ENCODE results near the gene AQP6.

AQP6 gene

GRCh38 chr12:49956663-49957569, 15.8 kb upstream of the AQP6 start:
- DNase-seq (ENCODE audit: low spot score): no peak

GRCh38 chr12:49957570-49957967, 15.2 kb upstream of the AQP6 start:
- no peak for DNase-seq (ENCODE audit: low spot score)

GRCh38 chr12:49959685-49960473, 12.9 kb upstream of the AQP6 start:
- no peak for DNase-seq (ENCODE audit: low spot score)

- DNase-seq (ENCODE audit: low spot score): no peak
Measured at GRCh38 chr12:49960474-49961110, 12.2 kb upstream of the AQP6 start.

GRCh38 chr12:49961111-49961922, 11.4 kb upstream of the AQP6 start, which contains the start of gene AQP5:
Gene AQP5 (plus strand): TSS chr12:49961872. CDS start chr12:49962018, 146 bp downstream.
- no peak for DNase-seq (ENCODE audit: low spot score)

GRCh38 chr12:49961993-49962764, 10.6 kb upstream of the AQP6 start:
- no peak for DNase-seq (ENCODE audit: low spot score)

GRCh38 chr12:49962861-49963765, 9.6 kb upstream of the AQP6 start:
- DNase-seq (ENCODE audit: low spot score): peak; percentile 53

GRCh38 chr12:49963976-49964815, 8.6 kb upstream of the AQP6 start:
- no peak for DNase-seq (ENCODE audit: low spot score)

- DNase-seq (ENCODE audit: low spot score): no peak
Measured at GRCh38 chr12:49964849-49965624, 7.7 kb upstream of the AQP6 start.

- DNase-seq (ENCODE audit: low spot score): no peak
Measured at GRCh38 chr12:49965836-49966235, 6.9 kb upstream of the AQP6 start.

- no peak for DNase-seq (ENCODE audit: low spot score)
Measured at GRCh38 chr12:49966511-49967041, 6.2 kb upstream of the AQP6 start.

GRCh38 chr12:49967042-49967776, 5.5 kb upstream of the AQP6 start:
- peak; percentile 95 for DNase-seq (ENCODE audit: low spot score)

GRCh38 chr12:49967777-49968250, 4.9 kb upstream of the AQP6 start:
- DNase-seq (ENCODE audit: low spot score): no peak

- no peak for DNase-seq (ENCODE audit: low spot score)
Measured at GRCh38 chr12:49968471-49968870, 4.3 kb upstream of the AQP6 start.

- no peak for DNase-seq (ENCODE audit: low spot score)
Measured at GRCh38 chr12:49969027-49969426, 3.7 kb upstream of the AQP6 start.

GRCh38 chr12:49969651-49970429, 2.9 kb upstream of the AQP6 start:
- no peak for DNase-seq (ENCODE audit: low spot score)

Measured in D341Med (cell line).